ENCODE data around the gene SLC23A1. TPM values are rescaled to one million over a fixed set of nuclear protein-coding genes. Genes with fewer than 3 reads are reported as not detected.

Gene SLC23A1
- total and polyA plus RNA-seq, 4 donors, result 0.30 to 4.4 (median 0.79) TPM

DNA sequence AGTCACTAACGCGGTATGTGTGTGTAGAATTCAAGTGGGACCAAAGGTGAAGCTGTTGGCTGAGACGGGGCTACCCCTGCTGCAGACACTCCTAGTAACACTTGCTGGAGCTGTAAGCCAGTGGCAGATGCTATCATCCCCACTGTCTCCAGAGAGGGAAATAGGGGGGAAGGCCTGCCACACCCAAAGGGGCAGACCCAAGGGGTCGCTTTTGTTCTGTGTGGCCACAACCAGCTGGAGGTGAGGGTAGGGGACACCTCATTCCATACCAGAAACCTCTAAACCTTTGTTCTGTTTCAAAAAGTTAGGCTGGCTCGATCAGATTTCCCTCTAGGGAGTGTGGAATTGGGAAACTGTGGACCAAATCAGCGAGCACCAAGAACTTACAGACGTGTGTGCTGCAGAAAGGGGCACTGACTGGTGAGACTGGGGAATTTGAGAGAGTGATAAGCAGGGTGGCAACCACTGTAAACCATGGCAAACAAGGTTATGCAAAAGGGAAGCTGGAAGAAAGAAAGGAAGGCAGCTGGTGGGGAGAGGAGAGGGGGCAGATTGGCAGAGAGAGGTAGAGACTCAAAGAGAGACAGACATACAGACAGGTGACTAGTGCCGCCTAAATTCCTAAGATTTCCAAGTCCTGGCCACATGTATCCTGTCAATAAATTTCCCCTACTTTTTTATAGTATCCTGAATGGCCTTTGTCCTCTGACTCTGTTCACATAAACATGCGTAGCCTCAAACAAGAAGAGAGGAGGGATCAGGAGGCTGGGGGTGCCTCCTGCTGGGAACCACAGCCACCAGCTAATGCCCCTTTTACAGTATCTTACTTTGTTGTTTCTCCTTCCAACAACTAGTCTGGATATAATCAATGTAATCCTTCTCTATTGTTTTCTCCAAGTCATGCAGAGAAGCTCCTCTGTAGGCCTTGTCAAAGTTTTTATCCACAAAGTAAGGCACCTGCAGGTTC, 36.4 kb upstream of the SLC23A1 start:
- DNase-seq, result no peak
- Histone ChIP-seq H3K4me1 (ENCODE audit: control insufficient read depth in 5 of 5, insufficient read depth in 5 of 5, low read length in 5 of 5) (peaks cover 0 to 11% (median 3%) of the 10 kb centered on the region in 5 donors), H3K9ac (ENCODE audit: insufficient read depth in 1 of 2, low read length in 2 of 2) (no peak overlapping the region), H3K4me3 (no peak overlapping the region), H3K9me3 (ENCODE audit: control insufficient read depth in 4 of 4, insufficient read depth in 3 of 4, low read length in 3 of 4) (no peaks in the 10 kb centered on the region), H3K27me3 (ENCODE audit: control insufficient read depth in 3 of 3, insufficient read depth in 3 of 3, low read length in 2 of 3) (no peaks in the 10 kb centered on the region), H3K27ac (ENCODE audit: low read depth in 1 of 2, low read length in 1 of 2) (peak overlapping the region in 1 of 2 donors; percentile 90), H3K36me3 (ENCODE audit: control insufficient read depth in 4 of 4, insufficient read depth in 4 of 4, low read length in 4 of 4) (peaks cover 6 to 34% (median 11%) of the 10 kb centered on the region in 4 donors)
- ATAC-seq (ENCODE audit: insufficient read depth, low FRiP score), result no peak
- TF ChIP-seq, protein P1, sequence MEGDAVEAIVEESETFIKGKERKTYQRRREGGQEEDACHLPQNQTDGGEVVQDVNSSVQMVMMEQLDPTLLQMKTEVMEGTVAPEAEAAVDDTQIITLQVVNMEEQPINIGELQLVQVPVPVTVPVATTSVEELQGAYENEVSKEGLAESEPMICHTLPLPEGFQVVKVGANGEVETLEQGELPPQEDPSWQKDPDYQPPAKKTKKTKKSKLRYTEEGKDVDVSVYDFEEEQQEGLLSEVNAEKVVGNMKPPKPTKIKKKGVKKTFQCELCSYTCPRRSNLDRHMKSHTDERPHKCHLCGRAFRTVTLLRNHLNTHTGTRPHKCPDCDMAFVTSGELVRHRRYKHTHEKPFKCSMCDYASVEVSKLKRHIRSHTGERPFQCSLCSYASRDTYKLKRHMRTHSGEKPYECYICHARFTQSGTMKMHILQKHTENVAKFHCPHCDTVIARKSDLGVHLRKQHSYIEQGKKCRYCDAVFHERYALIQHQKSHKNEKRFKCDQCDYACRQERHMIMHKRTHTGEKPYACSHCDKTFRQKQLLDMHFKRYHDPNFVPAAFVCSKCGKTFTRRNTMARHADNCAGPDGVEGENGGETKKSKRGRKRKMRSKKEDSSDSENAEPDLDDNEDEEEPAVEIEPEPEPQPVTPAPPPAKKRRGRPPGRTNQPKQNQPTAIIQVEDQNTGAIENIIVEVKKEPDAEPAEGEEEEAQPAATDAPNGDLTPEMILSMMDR (IDR thresholded peaks at IDR 0.05; ENCODE audit: control extremely low read depth, extremely low read depth), result no peak
- WGBS, 2 donors, result 72 to 82% methylated on average over 9 of the region's 9 CpGs

DNA sequence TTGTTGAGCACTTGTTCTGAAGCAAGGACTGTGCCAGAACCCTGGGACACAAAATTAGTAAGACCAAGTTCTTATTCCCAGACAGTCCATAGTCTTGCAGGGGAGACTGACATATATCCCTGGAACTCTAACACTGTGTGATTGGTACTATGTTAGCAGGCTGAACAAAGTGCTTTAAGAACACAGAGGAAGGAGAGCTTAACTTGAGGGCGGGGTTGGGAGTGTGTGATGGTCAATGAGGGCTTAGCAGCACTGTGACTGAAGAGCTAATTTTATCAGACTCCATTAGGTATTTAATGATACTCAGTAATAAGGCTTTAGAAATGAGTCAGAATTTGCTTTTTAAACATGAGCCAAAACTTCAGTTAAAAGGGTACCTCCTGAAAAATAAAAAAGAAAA, 35.7 kb upstream of the SLC23A1 start:
- Histone ChIP-seq H3K36me3 (ENCODE audit: control insufficient read depth in 4 of 4, insufficient read depth in 4 of 4, low read length in 4 of 4) (peaks cover 6 to 34% (median 11%) of the 10 kb centered on the region in 4 donors), H3K9ac (ENCODE audit: insufficient read depth in 1 of 2, low read length in 2 of 2) (no peak overlapping the region), H3K27ac (ENCODE audit: low read depth in 1 of 2, low read length in 1 of 2) (peak overlapping the region in 1 of 2 donors; percentile 90), H3K4me3 (no peak overlapping the region), H3K27me3 (ENCODE audit: control insufficient read depth in 3 of 3, insufficient read depth in 3 of 3, low read length in 2 of 3) (no peaks in the 10 kb centered on the region), H3K4me1 (ENCODE audit: control insufficient read depth in 5 of 5, insufficient read depth in 5 of 5, low read length in 5 of 5) (peaks cover 0 to 11% (median 3%) of the 10 kb centered on the region in 5 donors), H3K9me3 (ENCODE audit: control insufficient read depth in 4 of 4, insufficient read depth in 3 of 4, low read length in 3 of 4) (no peaks in the 10 kb centered on the region)
- TF ChIP-seq, protein P1 (IDR thresholded peaks at IDR 0.05; ENCODE audit: control extremely low read depth, extremely low read depth), result no peak
- 86 to 96% methylated on average over 1 of the region's 1 CpG for WGBS, 2 donors
- DNase-seq, result no peak
- no peak for ATAC-seq (ENCODE audit: insufficient read depth, low FRiP score)

DNA sequence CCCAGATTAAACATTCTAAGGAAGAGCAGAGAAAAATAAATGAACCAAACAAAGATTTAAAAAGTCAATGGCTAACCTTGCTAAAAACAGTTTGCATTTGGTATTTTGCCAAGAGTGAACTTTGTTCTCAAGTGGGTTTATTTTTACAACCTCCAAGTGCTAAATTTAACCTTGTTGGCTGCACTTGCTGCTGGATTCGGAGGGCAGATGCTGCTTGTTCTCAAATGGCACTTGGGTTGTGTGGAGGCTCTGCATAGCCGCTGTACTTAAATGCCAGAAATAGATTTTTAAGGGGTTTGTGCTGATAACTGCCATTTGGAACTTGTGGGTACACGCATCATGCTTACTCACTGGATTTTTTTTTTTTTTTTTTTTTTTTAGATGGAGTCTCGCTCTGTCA, 34.1 kb upstream of the SLC23A1 start:
- H3K36me3 ChIP-seq (ENCODE audit: control insufficient read depth in 4 of 4, insufficient read depth in 4 of 4, low read length in 4 of 4), result peaks cover 3 to 42% (median 13%) of the 10 kb centered on the region in 4 donors
- H3K27ac ChIP-seq (ENCODE audit: low read depth in 1 of 2, low read length in 1 of 2), result peak overlapping the region in 1 of 2 donors; percentile 90

More for the DNA sequence above, 34.1 kb upstream of the SLC23A1 start:
- no peak overlapping the region for H3K9ac ChIP-seq (ENCODE audit: insufficient read depth in 1 of 2, low read length in 2 of 2)
- TF ChIP-seq, protein P1 (IDR thresholded peaks at IDR 0.05; ENCODE audit: control extremely low read depth, extremely low read depth), result no peak
- ATAC-seq (ENCODE audit: insufficient read depth, low FRiP score), result peak; percentile 35
- no peaks in the 10 kb centered on the region for H3K27me3 ChIP-seq (ENCODE audit: control insufficient read depth in 3 of 3, insufficient read depth in 3 of 3, low read length in 2 of 3)
- peaks cover 0 to 11% (median 3%) of the 10 kb centered on the region in 5 donors for H3K4me1 ChIP-seq (ENCODE audit: control insufficient read depth in 5 of 5, insufficient read depth in 5 of 5, low read length in 5 of 5)
- H3K9me3 ChIP-seq (ENCODE audit: control insufficient read depth in 4 of 4, insufficient read depth in 3 of 4, low read length in 3 of 4), result no peaks in the 10 kb centered on the region
- 37 to 41% methylated on average over 3 to 4 of the region's 4 CpGs for WGBS, 2 donors
- peak in 2 of 3 donors; percentile 44 to 72 for DNase-seq
- no peak overlapping the region for H3K4me3 ChIP-seq
